Vagina (tissue), 2 donors: ENCODE measurements around the gene DCTD.

Experiments used
- POLR2A ChIP-seq, 2 donors: fragments of 450-650 bp; IDR thresholded peaks; one replicate each; pipeline ENCODE4 v1.6.1; 2017; ENCODE audit warnings: antibody characterized with exemption in 2 of 2, mild to moderate bottlenecking in 2 of 2, moderate library complexity in 2 of 2
- POLR2AphosphoS5 ChIP-seq, 2 donors: sonication (generic); formaldehyde crosslinking; IDR thresholded peaks; one replicate each; pipeline ENCODE4 v1.9.0; 2017; ENCODE audit warnings: antibody characterized with exemption in 2 of 2, mild to moderate bottlenecking in 2 of 2, low read depth in 1 of 2; ENCODE audit not compliant: insufficient read depth in 1 of 2
- TF ChIP-seq, protein P1 (sequence below), 3 experiments: fragments of 450-650 bp in 2 of 3; fragments of 200-600 bp in 1 of 3; sonication (generic) in 1 of 3; IDR thresholded peaks; one replicate each; pipeline ENCODE4 v1.5.1; 2017 to 2019; ENCODE audit warnings: antibody characterized with exemption in 3 of 3, mild to moderate bottlenecking in 2 of 3, moderate library complexity in 2 of 3

DNA sequence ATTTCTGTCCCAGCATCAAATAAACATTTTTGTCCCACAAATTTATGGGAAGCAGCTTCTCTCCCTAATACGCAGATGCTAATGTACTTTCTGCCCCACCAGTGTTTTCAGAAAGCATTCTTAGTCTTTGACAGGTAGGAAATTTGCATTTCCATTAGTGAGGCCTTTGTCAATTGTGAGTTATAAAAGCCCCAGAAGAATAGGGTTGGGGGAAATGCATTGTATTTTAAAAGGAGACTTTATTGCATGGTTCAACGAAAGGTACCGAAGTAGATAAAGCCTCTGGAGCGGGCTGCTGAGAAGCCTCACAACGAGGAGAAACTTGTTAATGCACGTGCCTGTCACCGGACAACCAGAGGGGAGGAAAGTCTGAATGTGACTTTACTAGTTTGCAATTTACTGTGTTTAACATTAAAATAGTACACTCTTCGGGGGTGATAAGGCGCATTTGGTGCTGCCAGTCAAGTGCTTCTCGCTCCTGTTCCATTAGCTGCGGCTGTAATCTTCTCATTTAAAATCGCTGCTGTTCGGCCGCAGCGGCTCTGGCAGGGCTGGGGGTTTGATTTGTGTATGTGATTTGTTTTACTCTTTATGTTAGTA lies 63.4 kb downstream of the DCTD start:
- TF ChIP-seq, protein P1, sequence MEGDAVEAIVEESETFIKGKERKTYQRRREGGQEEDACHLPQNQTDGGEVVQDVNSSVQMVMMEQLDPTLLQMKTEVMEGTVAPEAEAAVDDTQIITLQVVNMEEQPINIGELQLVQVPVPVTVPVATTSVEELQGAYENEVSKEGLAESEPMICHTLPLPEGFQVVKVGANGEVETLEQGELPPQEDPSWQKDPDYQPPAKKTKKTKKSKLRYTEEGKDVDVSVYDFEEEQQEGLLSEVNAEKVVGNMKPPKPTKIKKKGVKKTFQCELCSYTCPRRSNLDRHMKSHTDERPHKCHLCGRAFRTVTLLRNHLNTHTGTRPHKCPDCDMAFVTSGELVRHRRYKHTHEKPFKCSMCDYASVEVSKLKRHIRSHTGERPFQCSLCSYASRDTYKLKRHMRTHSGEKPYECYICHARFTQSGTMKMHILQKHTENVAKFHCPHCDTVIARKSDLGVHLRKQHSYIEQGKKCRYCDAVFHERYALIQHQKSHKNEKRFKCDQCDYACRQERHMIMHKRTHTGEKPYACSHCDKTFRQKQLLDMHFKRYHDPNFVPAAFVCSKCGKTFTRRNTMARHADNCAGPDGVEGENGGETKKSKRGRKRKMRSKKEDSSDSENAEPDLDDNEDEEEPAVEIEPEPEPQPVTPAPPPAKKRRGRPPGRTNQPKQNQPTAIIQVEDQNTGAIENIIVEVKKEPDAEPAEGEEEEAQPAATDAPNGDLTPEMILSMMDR (IDR thresholded peaks at IDR 0.05): no peak
- TF ChIP-seq POLR2A (IDR thresholded peaks at IDR 0.05) (no peak), POLR2AphosphoS5 (IDR thresholded peaks at IDR 0.05; ENCODE audit: insufficient read depth in 1 of 2, low read depth in 1 of 2) (no peak)
